GM19463 (cell line): Measurements from ENCODE around the gene TMEM59.

Experiments
- ATAC-seq: cut with Tn5 transposase; IDR thresholded peaks from one replicate; pipeline ENCODE4 v1.9.1; 2021; ENCODE audit warnings: mild to moderate bottlenecking, moderate library complexity; ENCODE audit not compliant: unreplicated experiment

TMEM59 gene

DNA sequence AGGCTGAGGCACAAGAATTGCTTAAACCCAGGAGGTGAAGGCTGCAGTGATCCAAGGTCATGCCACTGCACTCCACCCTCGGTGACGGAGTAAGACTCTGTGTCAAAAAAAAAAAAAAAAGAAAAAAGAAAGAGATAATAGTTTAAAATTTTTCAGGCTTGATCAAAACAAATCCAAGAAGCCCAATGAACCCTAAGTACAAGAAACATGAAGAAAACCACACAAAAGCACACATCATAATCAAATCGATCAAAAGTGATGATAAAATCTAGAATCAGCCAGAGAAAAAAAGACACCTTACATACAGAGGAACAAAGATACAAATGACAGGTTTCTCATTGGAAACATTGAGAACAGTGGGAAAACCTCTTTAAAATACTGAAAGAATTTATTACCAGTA is 66.5 kb downstream of the TMEM59 start:
- ATAC-seq, result no peak

DNA sequence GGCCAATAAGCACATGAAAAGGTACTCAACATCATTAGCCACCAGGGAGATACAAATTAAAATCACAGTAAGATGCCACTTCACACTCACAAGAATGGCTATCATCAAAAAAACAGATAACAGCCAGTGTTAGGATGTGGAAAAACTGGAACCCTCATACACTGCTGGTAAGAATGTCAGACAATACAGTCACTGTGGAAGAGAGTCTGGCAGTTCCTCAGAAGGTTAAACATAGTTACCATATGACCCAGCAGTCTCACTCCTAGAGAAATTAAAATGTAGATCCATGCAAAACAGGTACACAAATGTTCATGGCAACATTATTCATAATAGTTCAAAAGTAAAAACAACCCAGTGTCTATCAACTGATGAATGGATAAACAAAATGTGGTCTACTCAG is 68.3 kb downstream of the TMEM59 start:
- ATAC-seq, result no peak

DNA sequence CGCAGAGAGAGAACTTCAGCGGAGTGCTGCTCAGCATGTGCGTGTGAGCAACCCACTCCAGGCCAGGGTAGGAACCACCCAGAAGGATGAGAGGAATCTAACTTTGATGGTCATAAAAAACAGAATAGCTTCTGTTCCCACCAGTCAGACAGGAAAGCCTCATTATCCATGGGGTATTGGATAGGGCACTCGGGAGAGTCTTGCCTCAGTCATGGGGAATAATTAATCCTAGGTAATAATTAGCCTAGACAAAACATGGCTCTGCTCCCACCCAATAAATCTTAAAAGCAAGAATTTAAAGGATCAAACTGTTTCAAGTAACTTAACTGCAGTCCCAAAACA is 70.3 kb downstream of the TMEM59 start:
- ATAC-seq, result no peak

DNA sequence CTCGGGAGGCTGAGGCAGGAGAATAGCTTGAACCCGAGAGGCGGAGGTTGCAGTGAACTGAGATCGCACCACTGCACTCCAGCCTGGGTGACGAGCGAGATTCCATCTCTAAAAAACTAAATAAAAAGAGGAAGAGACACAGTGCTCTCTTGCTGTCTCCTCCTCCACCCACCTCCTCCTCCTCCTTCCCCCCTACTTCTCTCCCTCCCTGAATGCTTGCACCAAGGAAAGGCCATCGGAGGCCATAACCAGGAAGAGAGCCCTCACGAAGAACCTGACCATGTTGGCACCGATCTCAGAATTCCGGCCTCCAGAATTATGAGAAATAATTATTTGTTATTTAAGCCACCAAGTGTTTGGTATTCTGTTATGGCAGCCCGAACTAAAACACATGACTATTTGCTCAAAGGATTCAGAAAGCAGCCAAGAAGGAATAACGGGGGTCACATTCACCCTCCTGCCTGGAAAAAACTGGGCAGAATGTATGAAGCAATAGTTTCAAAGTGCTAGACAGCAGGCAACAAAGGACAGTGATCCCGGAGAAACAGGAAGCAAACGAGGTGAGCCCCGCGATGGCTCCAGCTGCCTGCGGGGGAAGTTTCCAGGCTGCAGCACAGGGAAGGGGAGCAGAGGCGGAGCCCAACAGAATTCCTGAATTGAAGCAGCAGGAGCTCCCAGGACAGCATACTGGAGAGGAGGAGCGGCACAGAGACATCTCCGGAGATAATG is 70.8 kb downstream of the TMEM59 start:
- ATAC-seq, result no peak

DNA sequence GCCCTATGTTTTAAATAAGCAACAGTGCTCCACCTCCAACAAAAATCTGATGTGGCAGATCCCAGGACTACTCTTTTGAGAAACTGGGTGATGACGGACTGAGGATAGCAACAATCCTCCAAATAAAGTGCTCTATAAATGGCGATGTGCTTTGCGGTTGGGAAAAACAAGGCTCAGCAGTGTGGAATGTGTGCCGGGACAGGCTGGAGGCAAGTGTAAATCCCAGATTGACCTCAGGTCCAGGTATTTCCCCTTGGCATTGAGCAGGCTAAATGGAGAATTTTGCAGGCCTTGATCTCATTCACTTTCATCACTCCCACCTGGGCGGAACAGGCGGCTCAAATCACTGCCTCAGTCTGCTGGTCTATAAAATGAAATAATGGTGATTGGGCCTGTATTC is 71.8 kb downstream of the TMEM59 start:
- no peak for ATAC-seq

DNA sequence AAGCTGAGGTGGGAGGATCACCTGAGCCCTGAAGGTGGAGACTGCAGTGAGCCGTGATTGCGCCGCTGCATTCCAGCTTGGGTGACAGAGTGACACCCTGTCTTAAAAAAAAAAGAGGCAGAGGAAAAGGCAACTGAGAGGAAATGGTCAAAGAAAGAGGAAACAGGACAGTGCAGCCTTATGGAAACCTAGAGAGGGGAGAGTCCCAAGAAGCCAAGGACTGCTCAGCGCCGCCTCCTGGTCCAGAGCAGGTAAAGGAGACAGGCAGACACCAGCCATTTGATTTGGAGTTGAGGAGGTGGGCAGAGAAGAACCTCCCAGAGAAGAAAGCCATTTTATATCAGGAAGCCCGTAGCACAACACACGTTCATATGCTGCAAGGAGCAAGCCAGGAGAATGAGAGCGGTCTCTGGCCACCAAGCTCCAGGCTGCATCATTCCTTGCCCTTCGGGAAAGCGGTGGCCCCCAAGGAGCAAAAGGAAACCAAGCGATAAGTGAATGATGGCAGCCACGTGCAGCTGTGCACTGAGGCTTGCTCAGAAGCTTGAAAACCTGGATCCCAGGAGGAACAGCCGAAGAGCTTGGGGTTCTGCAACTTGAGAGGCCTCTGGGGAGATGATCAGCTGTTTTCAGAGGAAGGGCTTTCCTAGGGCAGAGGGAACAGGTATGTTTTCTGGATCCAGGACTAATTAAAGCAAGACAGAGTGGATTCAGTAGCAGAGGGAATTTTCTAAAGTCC is 73.1 kb downstream of the TMEM59 start:
- no peak for ATAC-seq
